ENCODE data around the gene MRPL53. TPM values are rescaled to one million over a fixed set of nuclear protein-coding genes. Genes with fewer than 3 reads are reported as not detected.

Gene MRPL53
- total and polyA plus RNA-seq, 2 of the 8 experiments (the other 6 are each of a cell fraction or from before 2014, with no cell fraction given): 36.6 to 46.3 TPM

GRCh38 chr2:74503506-74504475, 31.3 kb upstream of the MRPL53 start (continued):
- TF ChIP-seq HDAC2 (IDR thresholded peaks at IDR 0.05; ENCODE audit: borderline replicate concordance in 1 of 2, low read depth in 2 of 2, low read length in 2 of 2) (no peak), JUND (IDR thresholded peaks at IDR 0.05; ENCODE audit: low read length) (no peak), ASH2L (IDR thresholded peaks at IDR 0.05; ENCODE audit: low read length) (no peak), BRCA1 (IDR thresholded peaks at IDR 0.05; ENCODE audit: low read depth, low read length) (no peak), SIRT6 (IDR thresholded peaks at IDR 0.05; ENCODE audit: low read length) (no peak)
- TF ChIP-seq, protein P1, sequence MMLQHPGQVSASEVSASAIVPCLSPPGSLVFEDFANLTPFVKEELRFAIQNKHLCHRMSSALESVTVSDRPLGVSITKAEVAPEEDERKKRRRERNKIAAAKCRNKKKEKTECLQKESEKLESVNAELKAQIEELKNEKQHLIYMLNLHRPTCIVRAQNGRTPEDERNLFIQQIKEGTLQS (IDR thresholded peaks at IDR 0.05; ENCODE audit: insufficient read depth, low read depth, low read length): no peak
- TF ChIP-seq, protein P2, sequence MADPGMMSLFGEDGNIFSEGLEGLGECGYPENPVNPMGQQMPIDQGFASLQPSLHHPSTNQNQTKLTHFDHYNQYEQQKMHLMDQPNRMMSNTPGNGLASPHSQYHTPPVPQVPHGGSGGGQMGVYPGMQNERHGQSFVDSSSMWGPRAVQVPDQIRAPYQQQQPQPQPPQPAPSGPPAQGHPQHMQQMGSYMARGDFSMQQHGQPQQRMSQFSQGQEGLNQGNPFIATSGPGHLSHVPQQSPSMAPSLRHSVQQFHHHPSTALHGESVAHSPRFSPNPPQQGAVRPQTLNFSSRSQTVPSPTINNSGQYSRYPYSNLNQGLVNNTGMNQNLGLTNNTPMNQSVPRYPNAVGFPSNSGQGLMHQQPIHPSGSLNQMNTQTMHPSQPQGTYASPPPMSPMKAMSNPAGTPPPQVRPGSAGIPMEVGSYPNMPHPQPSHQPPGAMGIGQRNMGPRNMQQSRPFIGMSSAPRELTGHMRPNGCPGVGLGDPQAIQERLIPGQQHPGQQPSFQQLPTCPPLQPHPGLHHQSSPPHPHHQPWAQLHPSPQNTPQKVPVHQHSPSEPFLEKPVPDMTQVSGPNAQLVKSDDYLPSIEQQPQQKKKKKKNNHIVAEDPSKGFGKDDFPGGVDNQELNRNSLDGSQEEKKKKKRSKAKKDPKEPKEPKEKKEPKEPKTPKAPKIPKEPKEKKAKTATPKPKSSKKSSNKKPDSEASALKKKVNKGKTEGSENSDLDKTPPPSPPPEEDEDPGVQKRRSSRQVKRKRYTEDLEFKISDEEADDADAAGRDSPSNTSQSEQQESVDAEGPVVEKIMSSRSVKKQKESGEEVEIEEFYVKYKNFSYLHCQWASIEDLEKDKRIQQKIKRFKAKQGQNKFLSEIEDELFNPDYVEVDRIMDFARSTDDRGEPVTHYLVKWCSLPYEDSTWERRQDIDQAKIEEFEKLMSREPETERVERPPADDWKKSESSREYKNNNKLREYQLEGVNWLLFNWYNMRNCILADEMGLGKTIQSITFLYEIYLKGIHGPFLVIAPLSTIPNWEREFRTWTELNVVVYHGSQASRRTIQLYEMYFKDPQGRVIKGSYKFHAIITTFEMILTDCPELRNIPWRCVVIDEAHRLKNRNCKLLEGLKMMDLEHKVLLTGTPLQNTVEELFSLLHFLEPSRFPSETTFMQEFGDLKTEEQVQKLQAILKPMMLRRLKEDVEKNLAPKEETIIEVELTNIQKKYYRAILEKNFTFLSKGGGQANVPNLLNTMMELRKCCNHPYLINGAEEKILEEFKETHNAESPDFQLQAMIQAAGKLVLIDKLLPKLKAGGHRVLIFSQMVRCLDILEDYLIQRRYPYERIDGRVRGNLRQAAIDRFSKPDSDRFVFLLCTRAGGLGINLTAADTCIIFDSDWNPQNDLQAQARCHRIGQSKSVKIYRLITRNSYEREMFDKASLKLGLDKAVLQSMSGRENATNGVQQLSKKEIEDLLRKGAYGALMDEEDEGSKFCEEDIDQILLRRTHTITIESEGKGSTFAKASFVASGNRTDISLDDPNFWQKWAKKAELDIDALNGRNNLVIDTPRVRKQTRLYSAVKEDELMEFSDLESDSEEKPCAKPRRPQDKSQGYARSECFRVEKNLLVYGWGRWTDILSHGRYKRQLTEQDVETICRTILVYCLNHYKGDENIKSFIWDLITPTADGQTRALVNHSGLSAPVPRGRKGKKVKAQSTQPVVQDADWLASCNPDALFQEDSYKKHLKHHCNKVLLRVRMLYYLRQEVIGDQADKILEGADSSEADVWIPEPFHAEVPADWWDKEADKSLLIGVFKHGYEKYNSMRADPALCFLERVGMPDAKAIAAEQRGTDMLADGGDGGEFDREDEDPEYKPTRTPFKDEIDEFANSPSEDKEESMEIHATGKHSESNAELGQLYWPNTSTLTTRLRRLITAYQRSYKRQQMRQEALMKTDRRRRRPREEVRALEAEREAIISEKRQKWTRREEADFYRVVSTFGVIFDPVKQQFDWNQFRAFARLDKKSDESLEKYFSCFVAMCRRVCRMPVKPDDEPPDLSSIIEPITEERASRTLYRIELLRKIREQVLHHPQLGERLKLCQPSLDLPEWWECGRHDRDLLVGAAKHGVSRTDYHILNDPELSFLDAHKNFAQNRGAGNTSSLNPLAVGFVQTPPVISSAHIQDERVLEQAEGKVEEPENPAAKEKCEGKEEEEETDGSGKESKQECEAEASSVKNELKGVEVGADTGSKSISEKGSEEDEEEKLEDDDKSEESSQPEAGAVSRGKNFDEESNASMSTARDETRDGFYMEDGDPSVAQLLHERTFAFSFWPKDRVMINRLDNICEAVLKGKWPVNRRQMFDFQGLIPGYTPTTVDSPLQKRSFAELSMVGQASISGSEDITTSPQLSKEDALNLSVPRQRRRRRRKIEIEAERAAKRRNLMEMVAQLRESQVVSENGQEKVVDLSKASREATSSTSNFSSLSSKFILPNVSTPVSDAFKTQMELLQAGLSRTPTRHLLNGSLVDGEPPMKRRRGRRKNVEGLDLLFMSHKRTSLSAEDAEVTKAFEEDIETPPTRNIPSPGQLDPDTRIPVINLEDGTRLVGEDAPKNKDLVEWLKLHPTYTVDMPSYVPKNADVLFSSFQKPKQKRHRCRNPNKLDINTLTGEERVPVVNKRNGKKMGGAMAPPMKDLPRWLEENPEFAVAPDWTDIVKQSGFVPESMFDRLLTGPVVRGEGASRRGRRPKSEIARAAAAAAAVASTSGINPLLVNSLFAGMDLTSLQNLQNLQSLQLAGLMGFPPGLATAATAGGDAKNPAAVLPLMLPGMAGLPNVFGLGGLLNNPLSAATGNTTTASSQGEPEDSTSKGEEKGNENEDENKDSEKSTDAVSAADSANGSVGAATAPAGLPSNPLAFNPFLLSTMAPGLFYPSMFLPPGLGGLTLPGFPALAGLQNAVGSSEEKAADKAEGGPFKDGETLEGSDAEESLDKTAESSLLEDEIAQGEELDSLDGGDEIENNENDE (IDR thresholded peaks at IDR 0.05; ENCODE audit: insufficient replicate concordance, low read length): no peak
